ENCODE data around the gene USP46.
A peak's percentile ranks its signal among the peaks of the same experiment; 100 is the strongest.

The USP46 gene

DNA sequence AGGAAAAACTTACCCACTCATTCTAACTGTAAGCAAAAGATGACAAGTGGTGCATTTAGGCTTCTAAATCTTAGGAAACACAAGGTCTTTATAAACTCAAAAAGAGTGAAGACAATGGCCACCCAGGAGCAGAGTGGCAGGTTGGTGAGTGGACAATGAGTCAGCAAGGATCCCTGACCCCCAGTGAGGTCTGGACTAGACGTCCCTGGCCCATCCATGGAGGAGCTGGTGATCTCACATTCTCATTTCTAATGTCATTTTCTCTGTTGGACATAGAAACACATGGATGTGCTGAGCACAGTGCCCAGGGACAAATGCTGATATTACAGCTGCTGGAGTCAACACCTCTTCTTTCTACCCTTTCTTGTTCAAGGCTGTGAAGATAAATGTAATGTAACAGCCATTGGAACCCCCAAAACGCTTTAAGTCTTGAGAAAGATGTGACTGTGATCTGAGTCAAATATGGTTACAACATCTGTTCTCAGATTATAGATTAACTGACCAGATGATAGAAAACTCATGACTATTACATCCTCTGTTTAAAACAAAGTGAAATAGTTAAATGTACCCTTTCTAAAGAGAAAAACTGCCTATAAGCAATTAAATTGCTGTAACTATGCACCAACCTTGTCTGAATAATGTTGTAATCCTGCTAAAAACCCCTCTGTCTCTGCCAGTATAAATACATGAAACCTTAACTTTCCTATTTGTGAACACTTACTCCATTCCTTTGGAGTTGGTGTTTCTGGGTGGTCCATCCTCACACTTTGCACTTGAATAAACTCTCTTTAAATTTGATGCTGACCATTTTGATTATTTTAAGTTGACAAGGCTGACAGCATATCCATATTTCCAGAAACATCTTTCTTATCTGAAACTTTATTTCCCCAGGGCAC, 92.7 kb downstream of the USP46 start:
- Histone ChIP-seq H4K8ac (ENCODE audit: low read depth, low read length) (no peak overlapping the region), H4K5ac (ENCODE audit: low read length) (no peak overlapping the region), H2BK5ac (ENCODE audit: low read length) (no peak overlapping the region), H3K4ac (ENCODE audit: low read depth, low read length) (no peak overlapping the region), H3K27me3 (ENCODE audit: insufficient read depth, low read length, poor library complexity) (no peaks in the 10 kb centered on the region), H2BK120ac (ENCODE audit: low read depth, low read length) (no peak overlapping the region), H3K4me3 (ENCODE audit: low read length) (no peak overlapping the region), H3K18ac (ENCODE audit: low read length) (no peak overlapping the region), H3K9ac (ENCODE audit: low read length) (no peak overlapping the region), H3K23ac (ENCODE audit: low read length) (no peak overlapping the region), H3K56ac (ENCODE audit: low read length) (no peak overlapping the region), H2AK5ac (ENCODE audit: low read length) (no peak overlapping the region), H3K4me1 (ENCODE audit: control insufficient read depth, low read depth, low read length) (no peaks in the 10 kb centered on the region), H3K36me3 (ENCODE audit: control insufficient read depth, insufficient read depth, low read length) (no peaks in the 10 kb centered on the region), H3K4me2 (ENCODE audit: low read length) (no peak overlapping the region), H3K79me1 (ENCODE audit: low read length) (no peaks in the 10 kb centered on the region), H3K27ac (ENCODE audit: low read depth, low read length) (no peak overlapping the region), H3K79me2 (ENCODE audit: control insufficient read depth, insufficient read depth, low read length) (no peaks in the 10 kb centered on the region), H2BK15ac (replicated peaks; ENCODE audit: low read depth) (no peak overlapping the region)
- no CpG with 5 or more reads among the region's 2 CpGs for WGBS (ENCODE audit: extremely low coverage, insufficient coverage, low lambda C conversion rate)
- DNase-seq, result no peak

DNA sequence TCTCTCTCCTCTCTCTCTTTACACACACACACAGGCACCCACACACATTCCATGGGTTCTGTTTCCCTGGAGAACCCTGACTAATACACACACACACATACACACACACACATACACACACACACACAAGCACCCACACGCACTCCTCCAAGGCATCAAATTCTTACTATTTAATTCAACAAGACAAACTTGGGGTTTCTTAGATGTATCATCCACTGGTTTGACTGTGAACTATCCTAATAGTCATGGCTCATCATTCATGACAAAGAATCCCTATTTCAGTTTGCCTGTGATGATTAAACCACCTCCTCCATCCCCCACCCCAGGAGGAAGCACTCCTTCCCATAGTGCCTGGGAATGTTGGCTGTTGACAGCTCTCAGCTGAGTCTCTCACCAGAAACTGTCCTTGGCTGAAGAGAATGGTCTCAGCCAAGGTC, 98.2 kb downstream of the USP46 start:
- Histone ChIP-seq H2BK5ac (ENCODE audit: low read length) (no peak overlapping the region), H3K79me2 (ENCODE audit: control insufficient read depth, insufficient read depth, low read length) (no peaks in the 10 kb centered on the region), H3K4me2 (ENCODE audit: low read length) (no peak overlapping the region), H3K4me1 (ENCODE audit: control insufficient read depth, low read depth, low read length) (no peaks in the 10 kb centered on the region), H3K27ac (ENCODE audit: low read depth, low read length) (no peak overlapping the region), H3K27me3 (ENCODE audit: insufficient read depth, low read length, poor library complexity) (no peaks in the 10 kb centered on the region), H3K4ac (ENCODE audit: low read depth, low read length) (no peak overlapping the region), H3K79me1 (ENCODE audit: low read length) (no peaks in the 10 kb centered on the region), H2BK15ac (replicated peaks; ENCODE audit: low read depth) (no peak overlapping the region), H3K4me3 (ENCODE audit: low read length) (no peak overlapping the region), H2AK5ac (ENCODE audit: low read length) (no peak overlapping the region), H4K5ac (ENCODE audit: low read length) (no peak overlapping the region), H4K8ac (ENCODE audit: low read depth, low read length) (no peak overlapping the region), H3K9ac (ENCODE audit: low read length) (no peak overlapping the region), H2BK120ac (ENCODE audit: low read depth, low read length) (no peak overlapping the region), H3K56ac (ENCODE audit: low read length) (no peak overlapping the region), H3K36me3 (ENCODE audit: control insufficient read depth, insufficient read depth, low read length) (no peaks in the 10 kb centered on the region), H3K23ac (ENCODE audit: low read length) (no peak overlapping the region), H3K18ac (ENCODE audit: low read length) (no peak overlapping the region)
- no CpG with 5 or more reads among the region's 1 CpG for WGBS (ENCODE audit: extremely low coverage, insufficient coverage, low lambda C conversion rate)
- no peak for DNase-seq

DNA sequence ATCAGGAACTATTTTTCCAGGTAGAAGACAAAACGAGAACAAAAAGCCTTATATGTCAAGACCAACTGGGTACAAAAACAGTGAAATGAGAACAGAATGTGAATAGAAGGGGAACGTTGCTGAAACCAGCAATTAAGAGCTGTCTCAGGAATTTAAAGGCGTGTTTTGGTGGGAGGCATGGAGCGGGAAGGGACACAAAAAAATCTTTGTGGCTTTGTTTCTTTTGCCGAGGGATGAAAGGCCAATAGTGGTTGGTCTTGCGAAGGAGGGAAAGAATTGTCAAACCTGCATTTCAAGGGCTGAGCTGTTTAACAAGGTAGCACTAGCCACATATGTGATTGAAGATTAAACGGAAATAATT, 103.8 kb downstream of the USP46 start:
- Histone ChIP-seq H3K27ac (ENCODE audit: low read depth, low read length) (no peak overlapping the region), H3K23ac (ENCODE audit: low read length) (no peak overlapping the region), H4K5ac (ENCODE audit: low read length) (no peak overlapping the region), H3K4me3 (ENCODE audit: low read length) (no peak overlapping the region), H3K18ac (ENCODE audit: low read length) (no peak overlapping the region), H2BK5ac (ENCODE audit: low read length) (no peak overlapping the region), H3K4ac (ENCODE audit: low read depth, low read length) (no peak overlapping the region), H2AK5ac (ENCODE audit: low read length) (no peak overlapping the region), H3K9ac (ENCODE audit: low read length) (no peak overlapping the region), H3K27me3 (ENCODE audit: insufficient read depth, low read length, poor library complexity) (no peaks in the 10 kb centered on the region), H3K4me2 (ENCODE audit: low read length) (no peak overlapping the region), H3K36me3 (ENCODE audit: control insufficient read depth, insufficient read depth, low read length) (no peaks in the 10 kb centered on the region), H3K56ac (ENCODE audit: low read length) (no peak overlapping the region), H2BK15ac (replicated peaks; ENCODE audit: low read depth) (no peak overlapping the region), H2BK120ac (ENCODE audit: low read depth, low read length) (no peak overlapping the region), H4K8ac (ENCODE audit: low read depth, low read length) (no peak overlapping the region), H3K4me1 (ENCODE audit: control insufficient read depth, low read depth, low read length) (no peaks in the 10 kb centered on the region), H3K79me1 (ENCODE audit: low read length) (no peaks in the 10 kb centered on the region), H3K79me2 (ENCODE audit: control insufficient read depth, insufficient read depth, low read length) (no peaks in the 10 kb centered on the region)
- WGBS (ENCODE audit: extremely low coverage, insufficient coverage, low lambda C conversion rate), result no CpG with 5 or more reads among the region's 7 CpGs
- DNase-seq, result peak; percentile 7

- Histone ChIP-seq H3K4ac (ENCODE audit: low read depth, low read length) (no peak overlapping the region), H3K56ac (ENCODE audit: low read length) (no peak overlapping the region), H3K27me3 (ENCODE audit: insufficient read depth, low read length, poor library complexity) (no peaks in the 10 kb centered on the region), H4K5ac (ENCODE audit: low read length) (no peak overlapping the region), H2AK5ac (ENCODE audit: low read length) (no peak overlapping the region), H2BK120ac (ENCODE audit: low read depth, low read length) (no peak overlapping the region), H2BK5ac (ENCODE audit: low read length) (no peak overlapping the region), H4K8ac (ENCODE audit: low read depth, low read length) (no peak overlapping the region), H3K27ac (ENCODE audit: low read depth, low read length) (no peak overlapping the region), H3K79me2 (ENCODE audit: control insufficient read depth, insufficient read depth, low read length) (no peaks in the 10 kb centered on the region), H3K36me3 (ENCODE audit: control insufficient read depth, insufficient read depth, low read length) (no peaks in the 10 kb centered on the region), H3K18ac (ENCODE audit: low read length) (no peak overlapping the region), H3K4me1 (ENCODE audit: control insufficient read depth, low read depth, low read length) (no peaks in the 10 kb centered on the region), H3K4me2 (ENCODE audit: low read length) (no peak overlapping the region), H3K4me3 (ENCODE audit: low read length) (no peak overlapping the region), H3K23ac (ENCODE audit: low read length) (no peak overlapping the region), H3K79me1 (ENCODE audit: low read length) (no peaks in the 10 kb centered on the region), H3K9ac (ENCODE audit: low read length) (no peak overlapping the region), H2BK15ac (replicated peaks; ENCODE audit: low read depth) (no peak overlapping the region)
- DNase-seq, result no peak
- WGBS (ENCODE audit: extremely low coverage, insufficient coverage, low lambda C conversion rate), result no CpG with 5 or more reads among the region's 5 CpGs
Measured at GRCh38 chr4:52554612-52555355, 104.3 kb downstream of the USP46 start.

DNA sequence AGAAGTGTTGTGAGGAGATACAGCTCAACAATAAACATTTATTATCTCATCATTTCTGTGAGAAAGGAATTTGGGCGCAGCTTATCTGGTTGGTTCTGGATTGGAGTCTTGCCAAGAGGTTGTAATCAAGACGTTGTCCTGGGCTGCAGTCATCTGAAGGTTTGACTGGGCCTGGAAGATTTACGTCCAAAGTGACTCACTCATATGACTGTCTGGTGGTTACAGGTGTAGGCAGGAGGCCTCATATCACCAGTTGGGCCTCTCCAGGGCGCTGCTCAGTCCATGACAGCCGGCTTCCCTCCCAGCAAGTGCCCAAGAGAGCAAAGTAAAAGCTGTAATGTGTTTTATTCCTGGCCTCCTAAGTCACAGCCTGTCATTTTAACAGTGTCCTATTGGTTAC, 106.3 kb downstream of the USP46 start:
- H3K27me3 ChIP-seq (ENCODE audit: insufficient read depth, low read length, poor library complexity), result no peaks in the 10 kb centered on the region
- no peak overlapping the region for H2BK5ac ChIP-seq (ENCODE audit: low read length)
- H3K4ac ChIP-seq (ENCODE audit: low read depth, low read length), result no peak overlapping the region
- H2BK15ac ChIP-seq (replicated peaks; ENCODE audit: low read depth), result no peak overlapping the region
- no peak overlapping the region for H3K18ac ChIP-seq (ENCODE audit: low read length)
- no peak overlapping the region for H4K5ac ChIP-seq (ENCODE audit: low read length)
- H3K79me1 ChIP-seq (ENCODE audit: low read length), result no peaks in the 10 kb centered on the region
- WGBS (ENCODE audit: extremely low coverage, insufficient coverage, low lambda C conversion rate), result no CpG with 5 or more reads among the region's 5 CpGs
- no peak overlapping the region for H4K8ac ChIP-seq (ENCODE audit: low read depth, low read length)
- no peaks in the 10 kb centered on the region for H3K36me3 ChIP-seq (ENCODE audit: control insufficient read depth, insufficient read depth, low read length)
- no peak overlapping the region for H3K56ac ChIP-seq (ENCODE audit: low read length)
- no peak overlapping the region for H3K23ac ChIP-seq (ENCODE audit: low read length)
- H3K79me2 ChIP-seq (ENCODE audit: control insufficient read depth, insufficient read depth, low read length), result no peaks in the 10 kb centered on the region
- H3K4me3 ChIP-seq (ENCODE audit: low read length), result no peak overlapping the region
- no peaks in the 10 kb centered on the region for H3K4me1 ChIP-seq (ENCODE audit: control insufficient read depth, low read depth, low read length)
- no peak overlapping the region for H2AK5ac ChIP-seq (ENCODE audit: low read length)
- no peak overlapping the region for H3K27ac ChIP-seq (ENCODE audit: low read depth, low read length)
- H3K9ac ChIP-seq (ENCODE audit: low read length), result no peak overlapping the region
- DNase-seq, result no peak
- H2BK120ac ChIP-seq (ENCODE audit: low read depth, low read length), result no peak overlapping the region
- H3K4me2 ChIP-seq (ENCODE audit: low read length), result no peak overlapping the region
